ENCODE results near the gene CDC42EP3.

- TF ChIP-seq CTCF (IDR thresholded peaks at IDR 0.05): no peak
- no peak for TF ChIP-seq POLR2A (IDR thresholded peaks at IDR 0.05)
Measured at GRCh38 chr2:37666772-37667171, 4.7 kb downstream of the CDC42EP3 start.

All from thyroid gland (tissue), 4 donors.